GM12872 (cell line): ENCODE data around the gene ALDH2.

ENCODE experiments used
- TF ChIP-seq, protein P1 (sequence below): IDR thresholded peaks from 3 replicates; pipeline ENCODE4 v1.5.1; 2011; ENCODE audit warnings: low read depth, mild to moderate bottlenecking, low read length, moderate library complexity; ENCODE audit not compliant: insufficient read depth

Gene ALDH2

DNA sequence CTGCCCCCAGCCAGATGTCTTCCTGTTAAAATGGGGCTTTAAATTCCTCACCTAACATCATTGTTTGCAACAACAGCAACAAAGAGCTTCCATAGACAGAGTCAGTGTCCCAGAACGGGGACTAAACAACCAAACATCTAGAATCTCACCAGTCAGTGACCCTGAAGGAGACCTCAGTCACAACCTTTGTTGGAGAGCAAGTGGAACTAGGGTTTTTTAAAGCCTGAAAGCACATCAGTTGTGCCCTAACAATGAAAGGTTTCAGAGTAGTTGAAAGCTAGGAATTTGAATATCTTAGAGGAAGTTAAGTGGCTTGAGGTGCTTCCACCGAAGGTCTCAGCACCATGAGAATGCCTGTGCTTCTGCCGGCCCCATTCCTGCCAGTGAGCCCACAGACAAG is 5.0 kb upstream of the ALDH2 start:
- TF ChIP-seq, protein P1, sequence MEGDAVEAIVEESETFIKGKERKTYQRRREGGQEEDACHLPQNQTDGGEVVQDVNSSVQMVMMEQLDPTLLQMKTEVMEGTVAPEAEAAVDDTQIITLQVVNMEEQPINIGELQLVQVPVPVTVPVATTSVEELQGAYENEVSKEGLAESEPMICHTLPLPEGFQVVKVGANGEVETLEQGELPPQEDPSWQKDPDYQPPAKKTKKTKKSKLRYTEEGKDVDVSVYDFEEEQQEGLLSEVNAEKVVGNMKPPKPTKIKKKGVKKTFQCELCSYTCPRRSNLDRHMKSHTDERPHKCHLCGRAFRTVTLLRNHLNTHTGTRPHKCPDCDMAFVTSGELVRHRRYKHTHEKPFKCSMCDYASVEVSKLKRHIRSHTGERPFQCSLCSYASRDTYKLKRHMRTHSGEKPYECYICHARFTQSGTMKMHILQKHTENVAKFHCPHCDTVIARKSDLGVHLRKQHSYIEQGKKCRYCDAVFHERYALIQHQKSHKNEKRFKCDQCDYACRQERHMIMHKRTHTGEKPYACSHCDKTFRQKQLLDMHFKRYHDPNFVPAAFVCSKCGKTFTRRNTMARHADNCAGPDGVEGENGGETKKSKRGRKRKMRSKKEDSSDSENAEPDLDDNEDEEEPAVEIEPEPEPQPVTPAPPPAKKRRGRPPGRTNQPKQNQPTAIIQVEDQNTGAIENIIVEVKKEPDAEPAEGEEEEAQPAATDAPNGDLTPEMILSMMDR, result no peak

DNA sequence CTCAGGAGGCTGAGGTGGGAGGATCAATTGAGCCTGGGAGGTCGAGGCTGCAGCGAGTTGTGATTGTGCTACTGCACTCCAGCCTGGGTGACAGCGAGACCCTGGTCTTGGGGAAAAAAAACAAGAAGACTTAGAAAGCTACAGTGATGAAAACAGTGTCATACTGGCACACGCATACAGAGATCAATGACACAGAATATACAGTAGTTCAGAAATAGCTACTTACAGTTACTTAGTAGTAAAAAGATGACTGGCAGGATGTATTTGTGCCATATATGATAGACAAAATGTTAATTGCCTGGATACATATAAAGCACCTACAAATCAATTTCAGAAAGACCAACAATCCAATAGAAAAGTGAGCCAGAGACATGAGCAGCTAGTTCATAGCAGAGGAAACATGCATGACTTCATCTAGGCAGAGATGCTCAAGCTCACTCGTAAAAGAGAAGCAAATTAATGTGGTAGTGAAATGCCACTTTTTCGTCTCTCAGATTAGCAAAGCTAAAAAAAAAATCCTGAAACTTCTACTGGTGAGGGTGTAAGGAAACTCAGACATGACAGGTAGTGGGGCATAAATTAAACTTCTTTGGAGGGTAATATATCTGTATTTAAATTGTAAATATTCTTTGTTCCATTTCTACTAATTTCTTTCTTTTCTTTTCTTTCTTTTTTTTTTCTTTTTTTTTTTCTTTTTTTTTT is 2.5 kb upstream of the ALDH2 start:
- TF ChIP-seq, protein P1, result no peak

DNA sequence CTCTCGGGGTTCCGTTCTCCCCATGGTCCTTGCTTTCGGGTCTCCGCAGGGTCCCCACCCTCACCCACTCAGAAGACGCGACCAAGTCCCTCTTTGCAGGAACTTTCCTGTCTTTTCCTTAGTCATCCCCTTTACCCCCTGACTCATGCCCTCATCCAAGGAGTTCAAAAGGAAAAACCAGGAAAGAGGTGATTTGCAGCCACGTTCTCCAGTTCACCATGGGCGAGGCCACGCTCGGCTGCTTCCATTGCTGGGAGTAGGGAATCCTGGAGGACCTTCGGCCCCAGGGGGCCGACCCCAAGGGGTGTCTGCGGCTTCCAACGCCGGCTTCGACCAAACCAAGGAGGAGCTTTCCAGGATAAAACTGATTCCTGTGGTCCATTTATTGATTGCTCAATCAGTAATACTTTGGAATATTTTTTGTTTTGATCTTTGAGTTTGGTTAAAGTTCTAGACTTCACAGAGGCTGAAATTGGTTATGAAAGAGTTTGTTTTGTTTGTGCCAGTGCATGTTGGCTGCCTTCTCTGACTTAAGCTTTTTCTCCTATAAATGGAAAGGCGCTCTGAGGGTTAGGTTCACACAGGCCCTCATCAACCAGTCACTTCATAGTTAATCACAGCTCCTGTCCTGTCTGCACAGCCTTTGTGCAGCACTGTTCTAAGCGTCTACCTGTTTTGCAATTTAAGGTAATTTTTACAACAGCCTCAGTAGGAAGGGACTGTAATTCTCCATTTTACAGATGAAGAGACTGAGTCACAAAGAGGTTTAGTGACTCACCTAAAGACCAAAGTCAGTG is 827 bp downstream of the ALDH2 start:
- TF ChIP-seq, protein P1, result no peak

DNA sequence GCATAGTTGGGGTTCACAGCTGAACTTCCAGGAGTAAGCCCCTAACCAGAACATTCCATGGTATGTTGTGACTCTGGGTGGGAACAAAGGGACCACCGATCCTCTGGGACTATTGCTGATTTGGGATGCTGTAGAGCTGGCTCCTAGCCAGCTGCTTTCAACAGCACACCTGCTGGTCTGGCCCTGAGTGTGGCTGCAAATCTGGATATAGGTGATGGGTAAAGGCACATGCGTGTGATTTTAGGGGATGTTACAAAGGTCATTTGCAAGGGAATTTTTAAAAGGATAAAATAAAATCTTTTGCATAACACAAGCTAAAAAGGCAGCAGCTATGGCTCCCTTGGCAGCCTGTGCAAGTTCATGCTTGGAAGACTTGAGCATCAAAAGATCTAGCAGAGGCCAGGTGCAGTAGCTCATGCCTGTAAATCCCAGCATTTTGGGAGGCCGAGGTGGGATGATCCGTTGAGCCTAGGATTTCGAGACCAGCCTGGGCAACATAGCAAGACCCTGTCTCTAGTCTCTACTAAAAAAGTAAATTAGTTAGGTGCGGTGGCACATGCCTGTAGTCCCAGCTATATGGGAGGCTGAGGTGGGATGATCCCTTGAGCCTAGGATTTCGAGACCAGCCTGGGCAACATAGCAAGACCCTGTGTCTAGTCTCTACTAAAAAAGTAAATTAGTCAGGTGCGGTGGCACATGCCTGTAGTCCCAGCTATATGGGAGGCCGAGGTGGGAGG is 1.6 kb downstream of the ALDH2 start:
- TF ChIP-seq, protein P1, result no peak

DNA sequence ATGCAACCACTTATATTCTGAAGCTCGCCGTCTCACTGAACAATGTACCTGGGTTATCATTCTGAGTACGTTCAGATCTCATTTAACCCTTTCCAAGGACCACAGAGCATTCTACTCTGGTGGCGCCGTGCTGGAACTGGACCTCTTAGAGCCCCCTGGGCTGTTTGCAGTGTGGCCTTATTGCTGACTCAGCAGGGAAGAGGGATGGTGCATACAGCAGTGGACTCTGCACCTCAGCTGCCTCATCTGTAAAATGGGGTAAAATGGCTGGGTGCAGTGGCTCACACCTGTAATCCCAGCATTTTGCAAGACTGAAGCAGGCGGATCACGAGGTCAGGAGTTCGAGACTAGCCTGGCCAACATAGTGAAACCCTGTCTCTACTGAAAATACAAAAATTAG is 2.9 kb downstream of the ALDH2 start:
- TF ChIP-seq, protein P1, result no peak

DNA sequence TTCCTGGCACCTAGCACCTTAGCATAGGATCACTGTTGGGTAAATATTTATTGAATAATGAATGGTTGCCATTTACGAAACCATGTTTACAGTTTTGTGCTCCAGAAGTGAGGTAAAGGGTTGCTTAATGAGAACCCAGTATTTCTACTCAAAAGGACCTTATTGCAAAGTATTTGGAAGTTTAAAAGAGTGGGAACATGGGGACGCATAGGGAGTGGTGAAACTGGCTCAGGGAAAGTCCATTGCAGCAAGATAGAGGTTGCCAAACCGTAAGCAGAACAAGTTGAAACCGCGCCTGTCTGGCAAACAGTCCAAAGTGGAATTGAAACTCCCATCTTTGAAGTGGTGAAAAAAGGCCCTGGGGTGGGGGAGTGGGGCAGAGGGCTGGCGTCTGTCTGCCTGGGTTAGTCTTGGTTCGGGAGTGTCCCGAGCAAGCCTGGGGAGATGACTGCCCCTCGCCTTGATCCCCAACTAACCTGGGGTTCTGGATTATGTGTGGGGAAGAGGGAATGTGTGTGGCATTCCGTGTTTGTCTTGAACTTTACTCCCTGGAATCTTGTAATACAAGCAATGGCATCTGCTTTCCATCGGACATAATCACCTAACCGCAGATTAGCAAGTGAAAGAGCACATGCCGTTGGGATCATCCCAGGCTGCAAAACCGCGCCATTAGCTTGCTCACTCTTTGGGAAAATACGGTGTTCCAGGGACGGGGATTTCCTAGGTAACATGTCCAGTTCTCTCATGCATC is 7.2 kb downstream of the ALDH2 start:
- TF ChIP-seq, protein P1, result no peak
